HCT116 (cell line): Measurements from ENCODE around the gene VAV1.

Experiments used
- CEBPB ChIP-seq: IDR thresholded peaks from 2 replicates; pipeline ENCODE4 v1.6.1; 2012; ENCODE audit warnings: low read depth
- CTCF ChIP-seq, 3 experiments: fragments of 200-600 bp in 1 of 3; sonication (generic) in 1 of 3; IDR thresholded peaks in 2 of 3; conservative IDR thresholded peaks in 1 of 3; 2 replicates each; pipeline ENCODE4 v1.5.1; 2012 to 2017; ENCODE audit warnings: low read depth in 2 of 3, low read length in 2 of 3, antibody characterized with exemption in 1 of 3, borderline replicate concordance in 1 of 3, control low read depth in 1 of 3, mild to moderate bottlenecking in 1 of 3, mixed read lengths in 1 of 3, mixed run types in 1 of 3, moderate library complexity in 1 of 3; ENCODE audit not compliant: insufficient read depth in 1 of 3
- EZH2 ChIP-seq: fragments of 200-600 bp; sonication (generic); IDR thresholded peaks from 2 replicates; pipeline ENCODE4 v1.6.1; 2017; ENCODE audit warnings: antibody characterized with exemption, mixed run types
- EZH2phosphoT487 ChIP-seq: fragments of 200-600 bp; IDR thresholded peaks from 2 replicates; pipeline ENCODE4 v1.6.1; 2018; ENCODE audit warnings: antibody characterized with exemption, borderline replicate concordance
- POLR2A ChIP-seq: IDR thresholded peaks from 2 replicates; pipeline ENCODE4 v1.7.0; 2011; ENCODE audit warnings: borderline replicate concordance; ENCODE audit not compliant: insufficient read depth, insufficient read length; ENCODE audit errors: extremely low read depth
- POLR2AphosphoS5 ChIP-seq: IDR thresholded peaks from 2 replicates; pipeline ENCODE4 v1.6.1; 2011; ENCODE audit warnings: mild to moderate bottlenecking, low read depth, low read length, moderate library complexity
- RAD21 ChIP-seq: IDR thresholded peaks from 2 replicates; pipeline ENCODE4 v1.6.1; 2012; ENCODE audit warnings: low read depth, mild to moderate bottlenecking
- YY1 ChIP-seq: IDR thresholded peaks from 2 replicates; pipeline ENCODE4 v1.6.1; 2011; ENCODE audit warnings: low read length, low read depth, moderate library complexity, mild to moderate bottlenecking; ENCODE audit not compliant: insufficient replicate concordance; ENCODE audit errors: extremely low read depth

- TF ChIP-seq POLR2AphosphoS5: no peak
- TF ChIP-seq CTCF (IDR thresholded peaks at IDR 0.05 in 2 of 3, conservative IDR thresholded peaks at IDR 0.05 in 1 of 3; ENCODE audit: borderline replicate concordance in 1 of 3, insufficient read depth in 1 of 3, low read depth in 2 of 3, low read length in 2 of 3): no peak
- no peak for TF ChIP-seq CEBPB
- no peak for TF ChIP-seq EZH2
- TF ChIP-seq RAD21: no peak
- TF ChIP-seq POLR2A: no peak
- TF ChIP-seq EZH2phosphoT487: no peak
- TF ChIP-seq YY1: no peak
Observed at GRCh38 chr19:6890401-6890913, 117.9 kb downstream of the VAV1 start.
